KMS-11 (cell line): ENCODE data around the gene PIK3C2B.

Experiments used
- H2AFZ ChIP-seq: fragments of 200-600 bp; sonication (generic); 2 replicates; pipeline ENCODE4 v1.6.1; 2016; ENCODE audit warnings: antibody characterized with exemption, mixed run types, low read depth
- H3K27ac ChIP-seq: fragments of 200-600 bp; sonication (generic); 2 replicates; pipeline ENCODE4 v1.6.1; 2016; ENCODE audit warnings: mild to moderate bottlenecking, mixed run types
- H3K27me3 ChIP-seq: fragments of 200-600 bp; sonication (generic); 2 replicates; pipeline ENCODE4 v1.6.1; 2017; ENCODE audit warnings: mild to moderate bottlenecking, low read depth, mixed run types, moderate library complexity; ENCODE audit not compliant: insufficient read depth
- H3K36me3 ChIP-seq: fragments of 200-600 bp; sonication (generic); 2 replicates; pipeline ENCODE4 v1.6.1; 2017; ENCODE audit warnings: mild to moderate bottlenecking, mixed run types; ENCODE audit not compliant: insufficient read depth
- H3K4me1 ChIP-seq: fragments of 200-600 bp; sonication (generic); 2 replicates; pipeline ENCODE4 v1.6.1; 2016; ENCODE audit warnings: mild to moderate bottlenecking, low read depth, mixed run types; ENCODE audit not compliant: poor library complexity, severe bottlenecking
- H3K4me2 ChIP-seq: fragments of 200-600 bp; sonication (generic); 2 replicates; pipeline ENCODE4 v1.7.0; 2016; ENCODE audit warnings: mild to moderate bottlenecking, mixed run types
- H3K4me3 ChIP-seq: fragments of 200-600 bp; sonication (generic); IDR thresholded peaks from 2 replicates; pipeline ENCODE4 v1.6.1; 2017; ENCODE audit warnings: low read depth, low read length, mixed read lengths; ENCODE audit not compliant: insufficient read depth
- H3K79me2 ChIP-seq: fragments of 200-600 bp; sonication (generic); 2 replicates; pipeline ENCODE4 v1.6.1; 2016; ENCODE audit warnings: low read depth, mixed run types; ENCODE audit not compliant: insufficient read depth
- H3K9ac ChIP-seq: fragments of 200-600 bp; sonication (generic); 2 replicates; pipeline ENCODE4 v1.6.1; 2016; ENCODE audit warnings: mild to moderate bottlenecking, mixed run types
- H4K20me1 ChIP-seq: fragments of 200-600 bp; sonication (generic); 2 replicates; pipeline ENCODE4 v1.6.1; 2016; ENCODE audit warnings: mild to moderate bottlenecking, mixed run types; ENCODE audit not compliant: insufficient read depth
- CTCF ChIP-seq: fragments of 200-600 bp; sonication (generic); conservative IDR thresholded peaks from 2 replicates; pipeline ENCODE4 v1.6.1; 2017; ENCODE audit warnings: low read depth, mild to moderate bottlenecking, antibody characterized with exemption, low read length, moderate library complexity, mixed read lengths

PIK3C2B gene

DNA sequence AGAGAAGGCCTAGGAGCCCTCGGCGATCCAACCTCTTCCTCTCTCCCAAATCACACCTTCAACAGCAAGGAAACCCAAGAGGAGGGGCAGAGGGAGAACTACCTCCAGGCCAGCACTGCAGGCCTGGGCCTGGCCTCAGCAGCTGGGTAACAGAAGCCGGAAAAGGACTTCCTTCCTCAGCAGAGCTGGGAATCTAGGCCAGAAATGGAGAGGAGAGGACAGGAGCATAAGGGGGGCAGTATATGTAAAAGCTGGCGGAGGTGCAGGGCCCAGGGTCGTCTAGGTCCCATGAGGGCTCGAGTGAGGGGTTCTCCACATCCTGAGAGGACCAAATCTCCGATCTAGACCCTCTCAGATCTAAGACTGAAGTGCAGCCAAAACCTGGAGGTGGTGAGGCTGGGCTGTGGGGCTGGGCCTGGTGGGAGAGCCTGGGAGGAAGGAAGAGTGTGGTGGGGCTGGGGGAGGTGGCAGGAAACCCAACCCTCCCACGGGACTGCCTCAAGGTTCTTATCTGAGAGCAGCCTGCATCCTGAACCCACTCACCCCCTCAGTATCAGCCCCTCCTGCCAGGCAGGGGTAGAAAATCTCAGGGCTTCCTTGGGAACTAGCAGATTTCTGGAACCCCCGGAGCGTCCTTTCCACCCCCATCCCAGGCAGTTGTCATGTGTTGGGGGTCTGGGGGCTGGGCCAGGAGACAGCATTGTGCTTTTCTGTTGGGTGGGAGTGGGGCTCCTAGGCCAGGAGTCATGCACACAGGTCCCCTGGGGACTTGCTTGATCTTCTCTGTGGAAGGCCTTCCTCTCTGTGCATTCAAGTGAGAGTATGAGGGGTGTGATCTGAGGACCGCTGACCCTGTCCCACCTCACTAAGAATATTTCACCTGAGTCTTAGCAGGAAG is 33.0 kb downstream of the PIK3C2B start:
- H4K20me1 ChIP-seq = no peaks in the 10 kb centered on the region
- no peaks in the 10 kb centered on the region for H3K79me2 ChIP-seq
- H3K36me3 ChIP-seq = no peaks in the 10 kb centered on the region
- no peak overlapping the region for H3K4me2 ChIP-seq
- H3K4me3 ChIP-seq = no peak overlapping the region
- TF ChIP-seq CTCF = no peak
- no peaks in the 10 kb centered on the region for H3K27me3 ChIP-seq
- no peaks in the 10 kb centered on the region for H3K4me1 ChIP-seq
- no peak overlapping the region for H3K9ac ChIP-seq
- H3K27ac ChIP-seq = no peak overlapping the region
- no peak overlapping the region for H2AFZ ChIP-seq

- no peaks in the 10 kb centered on the region for H3K4me1 ChIP-seq
- no peak overlapping the region for H3K27ac ChIP-seq
- H3K9ac ChIP-seq = no peak overlapping the region
- H4K20me1 ChIP-seq = no peaks in the 10 kb centered on the region
- no peak overlapping the region for H2AFZ ChIP-seq
- H3K27me3 ChIP-seq = no peaks in the 10 kb centered on the region
- no peak for TF ChIP-seq CTCF
- no peaks in the 10 kb centered on the region for H3K36me3 ChIP-seq
- H3K79me2 ChIP-seq = no peaks in the 10 kb centered on the region
- H3K4me2 ChIP-seq = no peak overlapping the region
- H3K4me3 ChIP-seq = no peak overlapping the region
These were observed 34.3 kb downstream of the PIK3C2B start for GRCh38 chr1:204460346-204460745.

DNA sequence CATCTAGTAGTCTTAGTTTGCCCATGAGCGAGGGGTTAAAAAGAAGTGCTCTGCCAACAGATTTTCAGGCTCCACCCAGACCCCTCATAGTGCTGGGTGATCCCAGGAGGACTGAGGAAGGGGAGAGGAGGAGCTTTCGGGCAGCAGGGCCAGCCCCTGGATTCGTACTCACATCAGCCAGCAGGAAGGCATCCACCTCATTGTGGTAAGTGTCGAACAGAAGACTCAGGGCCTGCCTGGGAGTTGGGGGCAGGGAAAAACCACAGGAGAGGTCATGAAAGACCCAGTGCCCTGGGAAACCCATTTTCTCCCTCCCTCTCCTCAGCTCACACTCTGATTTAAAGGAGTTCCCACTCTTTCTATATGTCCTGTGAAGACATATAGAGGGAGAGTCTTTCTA is 34.9 kb downstream of the PIK3C2B start:
- Histone ChIP-seq H3K4me3 (no peak overlapping the region), H3K79me2 (no peaks in the 10 kb centered on the region), H3K27ac (no peak overlapping the region), H3K9ac (no peak overlapping the region), H3K4me2 (no peak overlapping the region), H3K27me3 (no peaks in the 10 kb centered on the region), H3K4me1 (no peaks in the 10 kb centered on the region), H3K36me3 (no peaks in the 10 kb centered on the region), H4K20me1 (no peaks in the 10 kb centered on the region), H2AFZ (no peak overlapping the region)
- no peak for TF ChIP-seq CTCF

- Histone ChIP-seq H2AFZ (no peak overlapping the region), H3K36me3 (no peaks in the 10 kb centered on the region)
- no peak for TF ChIP-seq CTCF
These were observed 36.9 kb downstream of the PIK3C2B start for GRCh38 chr1:204457666-204458065.

More at GRCh38 chr1:204457666-204458065, 36.9 kb downstream of the PIK3C2B start:
- Histone ChIP-seq H3K4me3 (no peak overlapping the region), H3K27me3 (no peaks in the 10 kb centered on the region), H3K9ac (no peak overlapping the region), H3K4me2 (no peak overlapping the region), H3K4me1 (no peaks in the 10 kb centered on the region), H3K79me2 (no peaks in the 10 kb centered on the region), H4K20me1 (no peaks in the 10 kb centered on the region), H3K27ac (no peak overlapping the region)
